Activated CD4-positive, alpha-beta memory T cell treated with anti-CD3 and anti-CD28 coated beads for 36 hours (primary cell): ENCODE results near the gene PLEKHG4B. TPM values are rescaled to one million over a fixed set of nuclear protein-coding genes. Genes with fewer than 3 reads are reported as not detected.

Experiments
- CTCF ChIA-PET: fragments of 350-600 bp; sonication (Branson Sonifier 250); formaldehyde crosslinking; loops from one replicate; lab custom pipeline; 2021; ENCODE audit warnings: antibody characterized with exemption, inconsistent platforms; lab: Charles Lee
- POLR2A ChIA-PET: fragments of 350-600 bp; sonication (Branson Sonifier 250); formaldehyde crosslinking; loops from one replicate; lab custom pipeline; 2021; ENCODE audit warnings: antibody characterized with exemption; lab: Charles Lee
- DNase-seq: peaks from one replicate; pipeline ENCODE4 v3.0.0-alpha.2; 2020
- H3K27ac Mint-ChIP-seq: one replicate; pipeline ENCODE4 v1.8.0; 2021; ENCODE audit warnings: mixed read lengths
- H3K27me3 Mint-ChIP-seq: one replicate; pipeline ENCODE4 v1.8.0; 2021; ENCODE audit warnings: mixed read lengths
- H3K36me3 Mint-ChIP-seq: one replicate; pipeline ENCODE4 v1.8.0; 2021; ENCODE audit warnings: mixed read lengths
- H3K4me1 Mint-ChIP-seq: one replicate; pipeline ENCODE4 v1.8.0; 2021; ENCODE audit warnings: low read depth, mixed read lengths
- H3K4me3 Mint-ChIP-seq: one replicate; pipeline ENCODE4 v1.8.0; 2021; ENCODE audit warnings: mild to moderate bottlenecking, mixed read lengths
- H3K9me3 Mint-ChIP-seq: one replicate; pipeline ENCODE4 v1.8.0; 2021; ENCODE audit warnings: mixed read lengths
- intact Hi-C: fragments of 100-400 bp; cut with micrococcal nuclease; formaldehyde crosslinking; loops from one replicate; pipeline ENCODE4 v1.15.1; 2023
- total RNA-seq, 2 experiments: library from RNA; stranded (reverse); gene quantifications; one replicate each; pipeline ENCODE4 v1.2.3, GENCODE V29; 2021

PLEKHG4B gene
- total RNA-seq, 2 experiments from 2014 or later = not detected

DNA sequence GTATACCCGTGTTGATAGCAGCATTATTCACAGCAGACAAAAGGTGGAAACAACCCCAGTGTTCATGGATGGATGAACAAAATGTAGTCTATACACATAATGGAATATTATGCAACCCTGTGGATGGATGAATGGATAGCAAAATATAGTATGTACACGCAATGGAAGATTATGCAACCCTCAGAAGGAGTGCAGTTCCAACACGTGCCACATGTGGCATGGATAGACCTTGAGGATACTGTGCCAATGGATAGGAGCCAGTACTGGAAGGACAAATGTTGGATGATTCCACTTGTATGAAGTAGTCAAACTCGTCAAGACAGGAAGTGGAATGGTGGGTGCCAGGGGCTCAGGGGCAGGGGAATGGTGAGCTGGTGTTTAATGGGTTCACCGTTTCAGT is 44.9 kb downstream of the PLEKHG4B start:
- CTCF ChIA-PET = no interaction called here
- Mint-ChIP-seq H3K27me3 (peaks cover 6% of the 10 kb centered on the region), H3K4me1 (no peaks in the 10 kb centered on the region), H3K9me3 (no peaks in the 10 kb centered on the region), H3K27ac (no peak overlapping the region), H3K4me3 (no peak overlapping the region), H3K36me3 (no peaks in the 10 kb centered on the region)
- intact Hi-C loops = no loop called here
- POLR2A ChIA-PET = no interaction called here
- DNase-seq = no peak

DNA sequence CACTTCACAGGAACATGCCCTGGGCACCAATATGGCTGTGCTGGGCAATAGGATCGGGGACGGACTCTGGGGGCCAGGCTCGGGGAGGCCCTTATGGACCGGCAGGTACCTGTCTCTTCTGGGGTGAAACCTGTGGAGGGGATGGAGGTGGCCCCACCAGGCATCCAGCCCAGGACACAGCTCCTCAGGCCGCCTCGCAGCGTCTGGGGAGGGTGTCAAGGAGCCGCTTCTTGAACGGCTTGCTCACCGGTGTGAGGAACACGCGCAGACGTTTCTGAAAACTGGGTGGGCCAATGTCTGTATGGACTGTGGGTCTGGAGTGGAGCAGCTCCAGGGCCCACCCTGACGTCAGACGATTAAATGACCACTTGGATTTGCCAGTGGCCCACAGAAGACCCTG is 45.8 kb downstream of the PLEKHG4B start:
- Mint-ChIP-seq H3K4me1 (no peaks in the 10 kb centered on the region), H3K4me3 (no peak overlapping the region), H3K36me3 (no peaks in the 10 kb centered on the region), H3K27ac (no peak overlapping the region), H3K9me3 (no peaks in the 10 kb centered on the region), H3K27me3 (peaks cover 6% of the 10 kb centered on the region)
- intact Hi-C loops = no loop called here
- DNase-seq = no peak
- ChIA-PET POLR2A (no interaction called here), CTCF (no interaction called here)

DNA sequence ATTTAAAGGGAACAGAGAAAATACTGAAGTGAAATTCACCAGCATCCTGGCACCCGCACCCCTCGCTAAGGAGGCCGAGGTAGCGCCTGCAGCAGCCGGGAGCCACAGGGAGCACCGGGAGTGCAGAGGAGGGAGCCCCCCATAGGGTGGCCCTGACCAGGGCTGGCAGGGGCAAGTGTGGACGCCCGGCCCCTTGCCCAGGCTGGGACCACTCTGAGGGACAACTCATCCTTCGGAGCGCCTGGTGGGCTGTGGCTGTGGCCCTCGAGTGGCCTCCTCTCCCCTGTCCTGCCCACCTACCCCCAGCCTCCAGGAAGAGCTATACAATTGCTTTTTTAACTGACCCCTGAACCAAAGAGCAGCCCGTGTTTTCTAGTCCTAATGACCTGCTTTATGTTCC is 47.0 kb downstream of the PLEKHG4B start:
- no peaks in the 10 kb centered on the region for H3K9me3 Mint-ChIP-seq
- no peak for DNase-seq
- H3K27ac Mint-ChIP-seq = no peak overlapping the region
- H3K4me3 Mint-ChIP-seq = no peak overlapping the region
- ChIA-PET CTCF (no interaction called here), POLR2A (no interaction called here)
- peaks cover 10% of the 10 kb centered on the region for H3K27me3 Mint-ChIP-seq
- intact Hi-C loops = no loop called here
- H3K4me1 Mint-ChIP-seq = no peaks in the 10 kb centered on the region
- H3K36me3 Mint-ChIP-seq = no peaks in the 10 kb centered on the region

DNA sequence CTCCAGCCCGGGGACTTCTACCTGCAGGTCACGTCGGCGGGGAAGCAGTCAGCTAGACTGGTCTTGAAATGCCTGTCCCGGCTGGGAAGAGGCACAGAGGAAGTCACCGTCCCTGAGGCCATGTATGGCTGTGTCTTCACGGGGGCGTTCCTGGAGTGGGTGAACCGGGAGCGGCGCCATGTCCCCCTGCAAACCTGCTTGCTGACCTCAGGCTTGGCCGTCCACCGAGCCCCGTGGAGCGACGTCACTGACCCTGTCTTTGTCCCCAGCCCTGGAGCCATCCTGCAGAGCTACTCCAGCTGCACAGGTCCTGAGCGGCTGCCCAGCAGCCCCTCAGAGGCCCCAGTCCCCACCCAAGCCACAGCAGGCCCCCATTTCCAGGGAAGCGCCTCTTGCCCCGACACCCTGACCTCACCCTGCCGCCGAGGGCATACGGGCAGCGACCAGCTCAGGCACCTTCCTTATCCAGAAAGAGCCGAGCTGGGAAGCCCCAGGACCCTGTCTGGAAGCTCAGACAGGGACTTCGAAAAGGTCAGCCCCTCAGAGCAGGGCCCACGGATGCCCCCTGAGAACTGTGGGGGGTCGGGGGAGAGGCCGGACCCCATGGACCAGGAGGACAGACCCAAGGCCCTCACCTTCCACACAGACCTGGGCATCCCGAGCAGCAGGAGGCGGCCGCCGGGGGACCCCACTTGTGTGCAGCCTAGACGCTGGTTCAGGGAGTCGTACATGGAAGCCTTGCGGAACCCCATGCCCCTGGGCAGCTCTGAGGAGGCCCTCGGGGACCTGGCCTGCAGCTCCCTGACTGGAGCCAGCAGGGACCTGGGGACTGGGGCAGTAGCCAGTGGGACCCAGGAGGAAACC is 47.8 kb downstream of the PLEKHG4B start:
- ChIA-PET POLR2A (no interaction called here), CTCF (no interaction called here)
- Mint-ChIP-seq H3K27me3 (peaks cover 13% of the 10 kb centered on the region), H3K36me3 (no peaks in the 10 kb centered on the region), H3K27ac (no peak overlapping the region), H3K9me3 (no peaks in the 10 kb centered on the region), H3K4me1 (no peaks in the 10 kb centered on the region), H3K4me3 (no peak overlapping the region)
- no peak for DNase-seq
- intact Hi-C loops = no loop called here

DNA sequence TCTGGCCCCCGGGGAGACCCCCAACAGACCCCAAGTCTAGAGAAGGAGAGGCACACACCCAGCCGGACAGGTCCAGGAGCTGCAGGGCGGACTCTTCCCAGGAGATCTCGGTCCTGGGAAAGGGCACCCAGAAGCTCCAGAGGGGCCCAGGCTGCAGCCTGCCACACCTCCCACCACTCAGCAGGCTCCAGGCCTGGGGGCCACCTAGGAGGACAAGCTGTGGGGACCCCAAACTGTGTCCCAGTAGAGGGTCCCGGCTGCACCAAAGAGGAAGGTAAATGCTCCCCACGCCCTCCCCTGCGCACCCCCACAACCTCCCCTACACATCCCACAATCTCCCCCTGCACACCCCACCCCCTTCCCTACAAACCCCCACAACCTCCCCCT is 48.5 kb downstream of the PLEKHG4B start:
- Mint-ChIP-seq H3K4me3 (no peak overlapping the region), H3K9me3 (no peaks in the 10 kb centered on the region), H3K27me3 (peaks cover 14% of the 10 kb centered on the region), H3K36me3 (no peaks in the 10 kb centered on the region), H3K4me1 (no peaks in the 10 kb centered on the region), H3K27ac (no peak overlapping the region)
- DNase-seq = no peak
- intact Hi-C loops = no loop called here
- ChIA-PET POLR2A (no interaction called here), CTCF (no interaction called here)

DNA sequence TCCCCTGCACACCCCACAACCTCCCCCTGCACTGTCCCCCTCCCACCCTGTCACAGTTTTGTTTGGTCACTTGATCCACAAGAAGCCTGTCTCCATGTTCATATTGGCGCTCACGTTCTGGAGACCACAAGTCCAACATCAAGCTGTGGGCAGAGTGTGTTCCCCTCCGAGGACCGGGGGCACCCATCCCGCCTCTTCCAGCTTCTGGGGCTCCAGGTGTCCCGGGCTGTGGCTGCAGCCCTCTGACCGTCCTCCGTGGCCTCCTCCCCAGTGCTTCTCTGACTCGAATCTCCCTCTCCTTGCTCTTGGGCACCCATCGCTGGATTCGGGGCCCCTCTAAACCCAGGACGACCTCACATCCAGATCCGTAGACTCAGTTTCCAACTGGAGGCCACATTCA is 49.2 kb downstream of the PLEKHG4B start:
- Mint-ChIP-seq H3K4me3 (no peak overlapping the region), H3K36me3 (no peaks in the 10 kb centered on the region), H3K27ac (no peak overlapping the region), H3K4me1 (no peaks in the 10 kb centered on the region), H3K9me3 (no peaks in the 10 kb centered on the region), H3K27me3 (peaks cover 14% of the 10 kb centered on the region)
- POLR2A ChIA-PET = no interaction called here
- DNase-seq = no peak
- intact Hi-C loops = no loop called here
- CTCF ChIA-PET = no interaction called here

DNA sequence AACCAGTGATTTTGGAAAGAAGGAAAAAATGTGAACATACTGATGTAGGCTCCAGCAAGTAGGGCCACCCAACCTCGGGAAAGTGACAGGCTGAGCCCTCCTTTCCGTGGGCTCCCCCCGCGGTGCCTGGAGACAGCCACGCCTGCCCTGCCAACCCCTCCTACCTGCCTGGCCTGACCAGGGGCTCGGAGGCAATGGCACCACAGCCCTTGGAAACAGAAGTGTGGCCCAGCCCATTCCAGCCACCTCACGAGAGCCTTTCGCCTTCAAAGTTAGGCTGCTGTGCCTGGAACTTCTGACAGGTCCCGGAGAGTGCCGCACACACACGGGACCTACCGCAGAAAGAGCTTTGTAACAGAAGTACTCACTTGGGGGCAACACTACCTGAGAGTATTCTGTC is 49.8 kb downstream of the PLEKHG4B start:
- no peaks in the 10 kb centered on the region for H3K4me1 Mint-ChIP-seq
- CTCF ChIA-PET = no interaction called here
- H3K36me3 Mint-ChIP-seq = no peaks in the 10 kb centered on the region
- POLR2A ChIA-PET = no interaction called here
- no peak overlapping the region for H3K27ac Mint-ChIP-seq
- peaks cover 2% of the 10 kb centered on the region for H3K9me3 Mint-ChIP-seq
- intact Hi-C loops = no loop called here
- H3K27me3 Mint-ChIP-seq = peaks cover 14% of the 10 kb centered on the region
- no peak overlapping the region for H3K4me3 Mint-ChIP-seq
- no peak for DNase-seq

DNA sequence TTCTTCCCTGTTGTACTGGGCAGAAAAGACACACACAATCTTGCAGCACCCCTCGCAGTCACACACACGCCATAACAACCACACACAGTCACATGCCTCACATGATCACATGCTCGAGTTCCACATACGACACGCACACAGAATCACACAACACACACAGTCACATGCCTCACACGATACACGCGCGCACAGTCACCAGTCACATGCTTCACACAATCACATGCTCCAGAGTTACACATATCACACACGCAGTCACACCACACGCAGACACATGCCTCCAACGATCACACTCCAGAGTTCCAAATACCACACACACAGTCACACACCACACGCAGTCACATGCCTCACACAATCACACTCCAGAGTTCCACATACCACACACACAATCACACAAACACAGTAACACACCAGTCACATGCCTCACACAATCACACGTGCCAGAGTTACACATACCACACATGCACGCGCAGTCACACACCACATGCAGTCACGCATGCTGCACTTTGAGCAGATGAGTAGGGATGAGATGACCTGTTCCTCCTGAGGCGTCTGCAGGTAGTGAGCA is 50.4 kb downstream of the PLEKHG4B start:
- H3K9me3 Mint-ChIP-seq = peaks cover 8% of the 10 kb centered on the region
- peaks cover 14% of the 10 kb centered on the region for H3K27me3 Mint-ChIP-seq
- no peak overlapping the region for H3K4me3 Mint-ChIP-seq
- no peaks in the 10 kb centered on the region for H3K4me1 Mint-ChIP-seq
- ChIA-PET POLR2A (no interaction called here), CTCF (no interaction called here)
- intact Hi-C loops = no loop called here
- peaks cover 5% of the 10 kb centered on the region for H3K36me3 Mint-ChIP-seq
- no peak for DNase-seq
- no peak overlapping the region for H3K27ac Mint-ChIP-seq

DNA sequence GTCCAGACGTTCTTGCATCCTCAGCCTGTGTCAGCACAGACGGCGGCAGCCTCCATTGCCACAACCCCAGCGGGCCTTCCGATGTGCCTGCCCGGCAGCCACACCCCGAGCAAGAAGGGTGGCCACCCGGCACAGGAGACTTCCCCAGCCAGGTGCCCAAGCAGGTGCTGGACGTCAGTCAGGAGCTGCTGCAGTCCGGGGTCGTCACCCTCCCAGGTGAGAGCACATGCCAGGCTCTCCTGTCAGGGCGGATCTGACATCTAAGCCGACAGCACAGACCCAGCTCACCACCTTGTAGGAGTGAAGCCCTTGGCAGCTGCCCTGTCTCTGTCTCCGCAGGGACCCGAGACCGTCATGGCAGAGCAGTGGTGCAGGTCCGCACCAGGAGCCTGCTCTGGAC is 51.1 kb downstream of the PLEKHG4B start:
- intact Hi-C loops = no loop called here
- H3K9me3 Mint-ChIP-seq = peaks cover 15% of the 10 kb centered on the region
- no peak overlapping the region for H3K4me3 Mint-ChIP-seq
- peaks cover 16% of the 10 kb centered on the region for H3K27me3 Mint-ChIP-seq
- no peak for DNase-seq
- no peaks in the 10 kb centered on the region for H3K4me1 Mint-ChIP-seq
- peaks cover 8% of the 10 kb centered on the region for H3K36me3 Mint-ChIP-seq
- ChIA-PET POLR2A (no interaction called here), CTCF (no interaction called here)
- H3K27ac Mint-ChIP-seq = no peak overlapping the region

DNA sequence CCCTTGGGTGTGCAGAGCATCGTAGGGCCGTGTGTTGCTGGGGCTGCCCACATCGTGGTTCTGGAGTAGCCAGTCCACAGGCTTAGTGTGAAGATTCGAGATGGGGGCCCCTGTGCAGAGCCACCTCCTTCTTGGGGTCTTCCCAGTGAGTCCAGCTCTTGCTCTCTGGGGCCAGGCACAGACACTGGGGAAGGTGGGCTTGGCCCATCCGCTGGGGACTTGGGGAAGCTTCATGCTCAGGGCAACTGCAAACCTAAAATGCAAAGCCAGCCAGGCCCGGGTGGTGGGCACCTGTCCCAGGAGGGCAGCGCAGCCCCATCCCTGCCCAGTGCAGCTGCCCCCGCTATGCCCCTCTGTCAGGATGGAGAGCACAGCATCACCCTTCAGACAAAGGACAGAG is 53.0 kb downstream of the PLEKHG4B start:
- no peak overlapping the region for H3K27ac Mint-ChIP-seq
- ChIA-PET CTCF (interaction anchor here (1.9 kb wide), 1 partner anchor 44 kb away, joined by 5 read pairs; no protein-coding TSS in a partner anchor), POLR2A (no interaction called here)
- H3K36me3 Mint-ChIP-seq = peaks cover 8% of the 10 kb centered on the region
- intact Hi-C loops = no loop called here
- no peaks in the 10 kb centered on the region for H3K4me1 Mint-ChIP-seq
- no peak for DNase-seq
- H3K4me3 Mint-ChIP-seq = no peak overlapping the region
- H3K27me3 Mint-ChIP-seq = peaks cover 16% of the 10 kb centered on the region
- peaks cover 18% of the 10 kb centered on the region for H3K9me3 Mint-ChIP-seq

DNA sequence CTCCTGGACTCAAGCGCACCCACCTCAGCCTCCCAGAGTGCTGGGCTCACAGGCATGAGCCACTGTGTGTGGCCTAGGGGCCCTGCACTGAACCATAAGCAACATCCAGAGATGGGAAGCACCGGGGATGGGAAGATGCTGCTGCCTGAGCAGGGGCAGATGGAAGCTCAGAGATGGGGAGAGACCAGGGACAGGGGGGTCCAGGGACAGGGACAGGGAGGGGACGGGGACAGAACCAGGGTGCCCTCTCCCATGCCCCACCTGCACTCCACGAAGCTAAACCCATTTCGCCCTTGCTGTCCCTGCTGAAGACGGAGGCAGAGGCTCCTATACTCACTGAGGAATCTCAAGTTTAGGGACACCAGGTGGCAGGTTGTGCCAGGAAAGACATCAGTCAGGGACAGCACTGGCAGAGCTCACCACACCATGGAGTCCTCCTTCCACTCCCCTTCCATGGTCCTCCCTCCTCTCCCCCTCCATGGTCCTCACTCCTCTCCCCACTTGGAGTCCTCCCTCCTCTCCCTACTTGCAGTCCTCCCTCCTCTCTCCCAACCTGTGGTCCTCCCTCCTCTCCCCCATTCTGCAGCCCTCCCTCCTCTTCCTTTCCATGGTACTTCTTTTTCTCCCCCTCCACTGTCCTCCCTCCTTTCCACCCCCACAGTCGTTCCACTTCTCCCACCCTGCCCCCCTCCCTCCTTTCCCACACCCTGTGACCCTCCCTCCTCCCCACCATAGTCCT is 53.8 kb downstream of the PLEKHG4B start:
- no peak overlapping the region for H3K4me3 Mint-ChIP-seq
- ChIA-PET POLR2A (no interaction called here), CTCF (interaction anchor here (1.9 kb wide), 1 partner anchor 43 kb away, joined by 5 read pairs; no protein-coding TSS in a partner anchor)
- peaks cover 18% of the 10 kb centered on the region for H3K9me3 Mint-ChIP-seq
- peaks cover 16% of the 10 kb centered on the region for H3K27me3 Mint-ChIP-seq
- no peaks in the 10 kb centered on the region for H3K4me1 Mint-ChIP-seq
- H3K36me3 Mint-ChIP-seq = peaks cover 8% of the 10 kb centered on the region
- no peak overlapping the region for H3K27ac Mint-ChIP-seq
- DNase-seq = no peak
- intact Hi-C loops = no loop called here

DNA sequence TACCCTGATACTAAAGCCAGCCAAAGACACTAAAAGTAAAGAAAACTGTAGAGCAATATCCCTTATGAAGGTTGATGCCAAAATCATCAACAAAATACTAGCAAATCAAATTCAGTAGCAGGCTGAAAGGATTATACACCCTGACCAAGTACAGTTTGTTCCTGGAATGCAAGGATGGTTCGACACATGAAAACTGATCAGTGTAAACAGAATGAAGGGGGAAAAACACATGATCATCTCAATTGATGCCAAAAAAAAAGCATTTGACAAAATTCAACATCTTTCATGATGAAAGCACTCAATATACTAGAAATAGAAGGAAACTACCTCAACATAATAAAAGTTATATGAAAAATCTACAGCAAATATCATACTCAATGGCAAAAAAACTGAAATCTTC is 55.8 kb downstream of the PLEKHG4B start:
- Mint-ChIP-seq H3K27ac (no peak overlapping the region), H3K9me3 (peaks cover 18% of the 10 kb centered on the region), H3K36me3 (peaks cover 8% of the 10 kb centered on the region), H3K4me3 (no peak overlapping the region), H3K27me3 (peaks cover 11% of the 10 kb centered on the region), H3K4me1 (no peaks in the 10 kb centered on the region)
- intact Hi-C loops = no loop called here
- ChIA-PET CTCF (no interaction called here), POLR2A (no interaction called here)
- DNase-seq = no peak
